ENCODE measurements around the gene ZFHX3.

DNA sequence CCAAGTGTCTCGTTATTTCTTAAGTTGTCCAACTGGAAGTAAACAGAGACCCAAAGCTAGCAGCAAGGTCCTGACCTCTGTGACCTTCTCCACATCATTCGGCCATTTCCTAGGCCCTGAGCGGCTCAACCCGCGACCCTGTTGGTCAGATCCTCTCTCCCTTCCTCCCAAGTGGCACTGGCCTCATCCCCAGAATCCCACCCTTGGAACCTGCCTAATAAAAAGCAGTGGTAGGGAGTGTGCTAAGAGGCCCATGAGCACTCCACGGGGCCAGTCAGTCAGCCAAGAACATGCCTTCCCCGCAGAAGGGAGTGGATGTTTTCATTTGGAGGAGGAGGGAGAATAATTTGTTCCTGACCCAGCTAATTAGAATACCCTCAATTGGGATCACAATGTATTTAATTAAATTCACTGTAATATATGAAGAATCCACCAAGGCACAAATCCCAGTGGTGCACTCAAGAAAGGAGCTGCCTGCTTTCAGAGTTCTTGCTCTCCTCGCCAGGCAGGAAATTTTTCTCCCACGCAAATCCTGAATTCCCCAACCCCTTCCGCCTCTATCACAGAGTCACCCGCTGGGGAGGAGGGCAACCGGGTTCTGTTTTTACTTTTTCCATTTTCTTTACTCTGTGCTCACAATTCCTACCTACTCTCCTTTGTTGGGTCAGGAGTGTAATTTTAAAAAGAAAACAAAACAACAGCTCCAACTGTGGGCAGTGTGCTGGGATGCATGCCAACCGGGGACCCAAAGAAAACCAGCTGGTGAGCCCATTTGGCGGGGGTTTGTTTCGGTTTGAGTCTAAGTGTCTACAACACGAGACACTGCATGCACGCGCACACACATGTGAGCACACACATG is 153.4 kb downstream of the ZFHX3 start:
- TF ChIP-seq, protein P1, sequence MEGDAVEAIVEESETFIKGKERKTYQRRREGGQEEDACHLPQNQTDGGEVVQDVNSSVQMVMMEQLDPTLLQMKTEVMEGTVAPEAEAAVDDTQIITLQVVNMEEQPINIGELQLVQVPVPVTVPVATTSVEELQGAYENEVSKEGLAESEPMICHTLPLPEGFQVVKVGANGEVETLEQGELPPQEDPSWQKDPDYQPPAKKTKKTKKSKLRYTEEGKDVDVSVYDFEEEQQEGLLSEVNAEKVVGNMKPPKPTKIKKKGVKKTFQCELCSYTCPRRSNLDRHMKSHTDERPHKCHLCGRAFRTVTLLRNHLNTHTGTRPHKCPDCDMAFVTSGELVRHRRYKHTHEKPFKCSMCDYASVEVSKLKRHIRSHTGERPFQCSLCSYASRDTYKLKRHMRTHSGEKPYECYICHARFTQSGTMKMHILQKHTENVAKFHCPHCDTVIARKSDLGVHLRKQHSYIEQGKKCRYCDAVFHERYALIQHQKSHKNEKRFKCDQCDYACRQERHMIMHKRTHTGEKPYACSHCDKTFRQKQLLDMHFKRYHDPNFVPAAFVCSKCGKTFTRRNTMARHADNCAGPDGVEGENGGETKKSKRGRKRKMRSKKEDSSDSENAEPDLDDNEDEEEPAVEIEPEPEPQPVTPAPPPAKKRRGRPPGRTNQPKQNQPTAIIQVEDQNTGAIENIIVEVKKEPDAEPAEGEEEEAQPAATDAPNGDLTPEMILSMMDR (optimal IDR thresholded peaks at IDR 0.05 in 1 of 3, IDR thresholded peaks at IDR 0.05 in 1 of 3, conservative IDR thresholded peaks at IDR 0.05 in 1 of 3; ENCODE audit: extremely low read depth in 1 of 3, insufficient read depth in 2 of 3, low read length in 3 of 3): no peak
- TF ChIP-seq EZH2 (IDR thresholded peaks at IDR 0.05; ENCODE audit: low read length): no peak
